ENCODE measurements around the gene LHX8.

DNA sequence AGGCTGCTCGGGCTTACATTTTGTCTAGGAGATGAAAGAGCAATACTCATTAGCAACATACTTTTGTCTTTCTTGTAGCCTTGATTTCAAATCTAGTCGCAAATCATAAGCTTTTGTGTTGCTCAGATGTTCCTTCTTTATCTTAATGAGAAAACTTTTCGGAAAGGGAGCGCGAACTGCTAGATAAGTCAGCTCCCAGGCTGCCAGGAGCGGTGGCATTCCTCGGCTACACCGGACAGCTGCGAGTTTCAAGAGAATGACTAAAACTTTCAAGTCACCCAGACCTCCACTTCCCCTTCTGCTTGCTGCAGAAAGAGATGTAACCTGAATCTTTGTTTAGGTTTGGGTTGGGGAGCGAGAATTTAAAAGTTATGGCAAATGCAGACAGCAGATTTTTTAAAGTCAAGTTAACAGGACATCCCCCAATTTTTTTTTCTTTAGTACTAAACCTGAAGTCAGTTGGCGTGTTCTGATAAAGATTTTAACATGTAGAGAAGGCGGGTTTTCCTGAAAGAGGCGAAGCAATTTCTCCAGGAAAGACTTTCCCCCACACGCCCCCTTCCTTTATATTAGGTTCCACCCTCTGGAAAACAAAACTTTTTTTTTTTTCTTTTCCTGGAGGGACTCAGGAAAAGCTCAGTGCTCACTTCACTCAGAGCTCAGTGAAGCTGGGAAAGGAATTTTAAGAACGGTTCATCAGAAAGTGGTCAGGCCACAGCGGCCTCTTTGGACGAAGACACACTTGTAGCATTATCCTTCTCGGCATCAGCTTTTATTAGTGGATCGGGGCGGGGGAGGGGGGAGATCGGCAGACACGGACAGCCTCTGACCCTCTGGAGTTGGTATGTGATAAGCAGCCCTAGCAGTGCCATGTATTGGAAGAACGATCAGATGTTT lies at the start of gene LHX8:
- TF ChIP-seq, protein P1, sequence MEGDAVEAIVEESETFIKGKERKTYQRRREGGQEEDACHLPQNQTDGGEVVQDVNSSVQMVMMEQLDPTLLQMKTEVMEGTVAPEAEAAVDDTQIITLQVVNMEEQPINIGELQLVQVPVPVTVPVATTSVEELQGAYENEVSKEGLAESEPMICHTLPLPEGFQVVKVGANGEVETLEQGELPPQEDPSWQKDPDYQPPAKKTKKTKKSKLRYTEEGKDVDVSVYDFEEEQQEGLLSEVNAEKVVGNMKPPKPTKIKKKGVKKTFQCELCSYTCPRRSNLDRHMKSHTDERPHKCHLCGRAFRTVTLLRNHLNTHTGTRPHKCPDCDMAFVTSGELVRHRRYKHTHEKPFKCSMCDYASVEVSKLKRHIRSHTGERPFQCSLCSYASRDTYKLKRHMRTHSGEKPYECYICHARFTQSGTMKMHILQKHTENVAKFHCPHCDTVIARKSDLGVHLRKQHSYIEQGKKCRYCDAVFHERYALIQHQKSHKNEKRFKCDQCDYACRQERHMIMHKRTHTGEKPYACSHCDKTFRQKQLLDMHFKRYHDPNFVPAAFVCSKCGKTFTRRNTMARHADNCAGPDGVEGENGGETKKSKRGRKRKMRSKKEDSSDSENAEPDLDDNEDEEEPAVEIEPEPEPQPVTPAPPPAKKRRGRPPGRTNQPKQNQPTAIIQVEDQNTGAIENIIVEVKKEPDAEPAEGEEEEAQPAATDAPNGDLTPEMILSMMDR (optimal IDR thresholded peaks at IDR 0.05 in 1 of 3, IDR thresholded peaks at IDR 0.05 in 1 of 3, conservative IDR thresholded peaks at IDR 0.05 in 1 of 3; ENCODE audit: extremely low read depth in 1 of 3, insufficient read depth in 2 of 3, low read length in 3 of 3), result no peak
- no peak for TF ChIP-seq EZH2 (IDR thresholded peaks at IDR 0.05; ENCODE audit: low read length)
